Hepatocyte (in vitro differentiated cells): ENCODE results near the gene ANKRD16.

Experiments used
- EZH2phosphoT487 ChIP-seq: fragments of 200-600 bp; sonication (generic); IDR thresholded peaks from one replicate; pipeline ENCODE4 v1.6.1; 2018; ENCODE audit warnings: antibody characterized with exemption, mild to moderate bottlenecking, low read depth, moderate library complexity; ENCODE audit not compliant: unreplicated experiment, severe bottlenecking
- TF ChIP-seq, protein P1 (sequence below): fragments of 200-600 bp; sonication (generic); IDR thresholded peaks from 2 replicates; pipeline ENCODE4 v1.5.1; 2016; ENCODE audit warnings: antibody characterized with exemption, mild to moderate bottlenecking; ENCODE audit not compliant: poor library complexity

DNA sequence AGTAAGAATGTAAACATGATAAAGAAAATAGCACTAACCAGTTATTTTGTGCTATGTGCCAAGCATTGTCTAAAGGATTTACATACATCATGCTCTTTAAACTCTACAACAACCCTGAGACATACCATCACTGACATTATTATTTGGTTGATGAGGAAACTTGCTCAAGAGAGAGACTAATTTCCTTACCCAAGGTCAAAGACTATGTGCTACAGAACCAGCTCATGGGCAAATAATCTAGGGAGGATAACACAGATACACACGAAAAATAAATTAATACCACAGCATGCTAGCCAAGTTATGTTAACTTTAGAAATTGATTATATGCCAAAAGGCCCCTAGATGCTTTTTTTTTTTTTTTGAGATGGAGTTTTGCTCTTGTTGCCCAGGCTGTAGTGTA, 2.7 kb downstream of the ANKRD16 start:
- TF ChIP-seq, protein P1, sequence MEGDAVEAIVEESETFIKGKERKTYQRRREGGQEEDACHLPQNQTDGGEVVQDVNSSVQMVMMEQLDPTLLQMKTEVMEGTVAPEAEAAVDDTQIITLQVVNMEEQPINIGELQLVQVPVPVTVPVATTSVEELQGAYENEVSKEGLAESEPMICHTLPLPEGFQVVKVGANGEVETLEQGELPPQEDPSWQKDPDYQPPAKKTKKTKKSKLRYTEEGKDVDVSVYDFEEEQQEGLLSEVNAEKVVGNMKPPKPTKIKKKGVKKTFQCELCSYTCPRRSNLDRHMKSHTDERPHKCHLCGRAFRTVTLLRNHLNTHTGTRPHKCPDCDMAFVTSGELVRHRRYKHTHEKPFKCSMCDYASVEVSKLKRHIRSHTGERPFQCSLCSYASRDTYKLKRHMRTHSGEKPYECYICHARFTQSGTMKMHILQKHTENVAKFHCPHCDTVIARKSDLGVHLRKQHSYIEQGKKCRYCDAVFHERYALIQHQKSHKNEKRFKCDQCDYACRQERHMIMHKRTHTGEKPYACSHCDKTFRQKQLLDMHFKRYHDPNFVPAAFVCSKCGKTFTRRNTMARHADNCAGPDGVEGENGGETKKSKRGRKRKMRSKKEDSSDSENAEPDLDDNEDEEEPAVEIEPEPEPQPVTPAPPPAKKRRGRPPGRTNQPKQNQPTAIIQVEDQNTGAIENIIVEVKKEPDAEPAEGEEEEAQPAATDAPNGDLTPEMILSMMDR = no peak
- TF ChIP-seq EZH2phosphoT487 = no peak
